Head of caudate nucleus (tissue), 42 donors: Measurements from ENCODE around the gene TEX14.
A peak's percentile ranks its signal among the peaks of the same experiment; 100 is the strongest.
"Not testable (repeated sequence)": the region's sequence is repeated elsewhere in the genome, so short reads cannot be mapped to it uniquely, and the experiment has no call there.

Experiments
- DNase-seq, 42 donors: peaks; one replicate each; pipeline versions ENCODE4 v3.0.0 to v3.0.0-alpha.2; 2020 to 2021; ENCODE audit warnings: mixed read lengths in 7 of 42
- intact Hi-C: fragments of 100-400 bp; cut with DNase I; formaldehyde crosslinking; loops from one replicate; pipeline ENCODE4 v1.15.0; 2022

The TEX14 gene

DNA sequence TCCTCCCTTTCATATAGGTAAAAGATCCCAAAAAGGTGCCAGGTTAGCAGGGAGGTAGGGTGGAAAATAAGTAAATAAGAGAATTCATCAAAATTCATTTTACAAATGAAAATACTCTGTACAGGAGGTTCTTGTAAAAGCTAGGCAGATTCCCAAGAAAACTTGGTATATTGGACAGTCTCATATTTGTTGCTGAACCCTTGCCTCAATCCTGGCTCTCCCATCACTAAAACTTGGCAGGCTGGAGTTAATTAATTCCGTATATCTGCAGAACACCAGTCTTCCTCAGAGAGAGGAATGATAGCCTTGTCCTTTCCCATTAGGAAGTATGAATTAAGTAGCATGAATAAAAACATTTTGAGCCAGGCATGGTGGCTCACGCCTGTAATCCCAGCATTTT is 111.2 kb downstream of the TEX14 start:
- intact Hi-C loops = loop anchor here (10.0 kb wide), 1 partner anchor 56 kb away; no protein-coding TSS in a partner anchor
- no peak for DNase-seq

DNA sequence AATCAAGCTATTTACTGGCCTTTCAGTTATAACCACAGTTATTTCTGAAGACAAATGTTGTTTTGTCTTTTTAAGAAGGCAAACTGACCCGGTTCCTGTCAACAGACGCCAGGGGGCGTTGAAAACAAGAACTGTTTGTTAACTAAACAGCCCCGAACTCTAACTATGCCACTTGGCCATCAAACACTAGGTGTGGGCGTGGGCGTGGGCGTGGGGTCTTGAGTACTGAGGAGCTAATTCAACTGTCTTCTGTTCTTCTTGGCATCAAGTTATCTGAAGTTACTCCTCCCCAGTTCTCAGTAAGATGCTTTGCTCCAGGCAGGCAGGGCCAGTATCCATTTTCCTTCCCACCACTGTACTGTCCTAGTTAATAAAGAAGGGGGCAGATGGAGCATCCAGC is 114.1 kb downstream of the TEX14 start:
- intact Hi-C loops = no loop called here
- peak; percentile 43 to 93 (median 83) for DNase-seq

DNA sequence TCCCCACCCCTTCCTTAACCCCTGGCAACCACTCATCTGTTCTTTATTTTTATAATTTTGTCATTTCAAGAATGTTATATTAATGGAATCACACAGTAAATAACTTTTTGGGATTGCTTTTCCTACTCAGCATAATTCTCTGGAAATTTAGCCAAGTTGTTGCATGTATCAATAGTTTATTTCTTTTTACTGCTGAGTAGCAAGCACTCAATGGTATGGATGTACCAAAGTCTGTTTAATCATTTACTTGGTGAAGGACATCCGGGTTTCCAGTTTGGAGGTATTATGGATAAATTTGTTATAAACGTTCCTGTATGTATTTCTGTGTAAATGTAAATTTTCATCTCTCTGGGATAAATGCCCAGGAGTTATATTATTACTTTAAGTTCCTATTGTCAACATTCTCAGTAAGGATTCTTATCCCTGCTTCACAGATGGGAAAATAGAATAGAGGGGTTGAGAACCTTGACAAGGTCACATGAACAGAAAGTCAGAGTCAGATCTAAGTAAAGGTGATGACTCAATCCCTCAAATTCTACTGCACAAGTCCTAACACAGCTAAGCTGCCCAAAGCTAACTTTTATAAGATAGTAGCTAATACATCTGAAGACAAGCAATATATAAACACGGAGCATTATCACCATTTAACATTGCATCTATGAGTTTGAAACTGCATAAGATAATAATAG is 115.0 kb downstream of the TEX14 start:
- intact Hi-C loops = no loop called here
- DNase-seq = no peak

DNA sequence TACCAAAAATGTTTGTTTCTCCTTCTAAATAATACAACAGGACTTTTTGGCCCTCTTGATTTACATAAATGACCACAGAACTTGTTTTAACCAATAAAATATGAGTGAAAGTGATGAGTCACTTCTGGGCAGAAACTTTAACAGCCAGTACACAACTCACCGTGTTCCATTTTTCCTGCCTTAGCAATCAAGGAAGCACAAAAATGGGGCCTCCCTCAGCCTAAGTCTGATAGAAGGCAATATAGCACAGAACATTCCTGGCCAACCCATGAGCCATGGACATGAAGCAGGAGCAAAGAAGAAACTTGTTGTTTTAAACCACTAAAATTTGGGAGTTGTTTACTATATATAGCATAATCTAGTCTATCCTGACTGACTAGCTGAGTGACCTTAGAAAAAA is 116.3 kb downstream of the TEX14 start:
- no peak for DNase-seq
- intact Hi-C loops = no loop called here

DNA sequence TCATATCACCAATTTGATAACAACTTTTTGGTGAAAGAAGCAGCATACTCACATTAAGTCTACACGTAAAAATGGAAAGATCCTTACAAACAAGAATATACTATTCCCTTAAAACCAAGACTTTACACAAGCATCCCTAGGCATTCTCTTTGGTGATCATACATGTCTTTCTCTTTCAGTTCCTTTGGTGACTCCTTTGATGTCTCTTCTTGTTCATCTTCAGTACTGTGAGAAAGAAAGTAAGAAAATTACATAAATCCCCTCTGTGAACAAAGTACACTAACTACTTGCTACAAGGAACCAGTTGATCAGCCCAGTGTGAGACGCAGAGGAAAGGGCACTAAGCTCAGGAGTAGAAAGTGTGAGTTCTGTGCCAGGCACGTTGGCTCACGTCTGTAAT is 117.8 kb downstream of the TEX14 start:
- intact Hi-C loops = no loop called here
- no peak for DNase-seq

DNA sequence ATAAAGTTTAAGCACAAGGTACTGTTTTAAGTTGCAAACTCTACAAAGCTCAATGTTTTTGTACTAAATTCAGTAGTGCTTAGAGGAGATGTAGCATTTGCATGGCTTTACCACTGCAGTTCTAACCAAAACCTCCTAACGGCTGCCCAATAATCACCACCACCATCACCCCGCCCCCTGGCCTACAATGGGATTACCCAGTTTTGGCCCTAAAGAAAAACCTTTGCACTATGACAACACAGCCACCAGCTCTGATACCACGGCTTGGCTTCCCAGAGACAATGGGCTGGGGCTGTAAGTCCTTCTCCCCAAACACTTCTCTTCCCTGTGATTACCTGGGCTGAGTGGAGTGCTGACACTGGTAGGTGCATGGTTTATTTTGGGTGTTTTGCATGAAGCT is 119.0 kb downstream of the TEX14 start:
- intact Hi-C loops = no loop called here
- DNase-seq = no peak

DNA sequence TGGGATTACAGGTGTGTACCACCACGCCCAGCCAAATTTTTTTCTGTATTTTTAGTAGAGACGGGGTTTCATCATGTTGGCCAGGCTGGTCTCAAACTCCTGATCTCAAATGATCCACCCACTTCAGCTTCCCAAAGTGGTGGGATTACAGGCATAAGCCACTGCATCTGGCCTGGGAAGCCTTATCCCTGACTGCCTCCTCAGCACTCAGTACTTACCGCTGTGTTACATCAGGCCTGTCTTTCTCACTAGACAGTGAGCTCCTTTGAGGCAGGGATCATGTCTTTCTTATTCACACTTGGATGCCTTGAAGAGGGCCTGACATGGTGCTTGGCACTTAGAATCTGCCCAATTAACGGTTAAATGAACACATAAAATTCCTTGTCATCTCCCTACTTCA is 121.1 kb downstream of the TEX14 start:
- no peak for DNase-seq
- intact Hi-C loops = no loop called here

DNA sequence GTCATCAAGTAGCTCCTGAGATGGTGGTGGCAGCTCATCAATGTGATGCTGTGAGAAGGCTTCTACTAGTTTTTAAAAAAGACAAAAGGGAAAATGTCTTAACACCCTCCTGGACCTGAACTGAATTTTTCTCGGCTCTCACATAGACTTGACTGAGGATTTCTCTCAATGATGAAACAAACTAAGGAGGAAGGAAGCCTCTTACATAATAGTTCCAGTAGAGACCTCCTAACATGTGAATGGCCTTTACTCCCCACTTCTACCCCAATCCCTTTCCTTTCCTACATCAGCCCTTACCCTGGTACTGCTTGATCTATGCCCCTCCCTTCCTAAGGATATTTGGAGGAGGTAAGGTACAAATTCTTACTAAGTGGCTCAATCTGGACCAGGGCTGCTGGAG is 122.6 kb downstream of the TEX14 start:
- no peak for DNase-seq
- intact Hi-C loops = no loop called here

DNA sequence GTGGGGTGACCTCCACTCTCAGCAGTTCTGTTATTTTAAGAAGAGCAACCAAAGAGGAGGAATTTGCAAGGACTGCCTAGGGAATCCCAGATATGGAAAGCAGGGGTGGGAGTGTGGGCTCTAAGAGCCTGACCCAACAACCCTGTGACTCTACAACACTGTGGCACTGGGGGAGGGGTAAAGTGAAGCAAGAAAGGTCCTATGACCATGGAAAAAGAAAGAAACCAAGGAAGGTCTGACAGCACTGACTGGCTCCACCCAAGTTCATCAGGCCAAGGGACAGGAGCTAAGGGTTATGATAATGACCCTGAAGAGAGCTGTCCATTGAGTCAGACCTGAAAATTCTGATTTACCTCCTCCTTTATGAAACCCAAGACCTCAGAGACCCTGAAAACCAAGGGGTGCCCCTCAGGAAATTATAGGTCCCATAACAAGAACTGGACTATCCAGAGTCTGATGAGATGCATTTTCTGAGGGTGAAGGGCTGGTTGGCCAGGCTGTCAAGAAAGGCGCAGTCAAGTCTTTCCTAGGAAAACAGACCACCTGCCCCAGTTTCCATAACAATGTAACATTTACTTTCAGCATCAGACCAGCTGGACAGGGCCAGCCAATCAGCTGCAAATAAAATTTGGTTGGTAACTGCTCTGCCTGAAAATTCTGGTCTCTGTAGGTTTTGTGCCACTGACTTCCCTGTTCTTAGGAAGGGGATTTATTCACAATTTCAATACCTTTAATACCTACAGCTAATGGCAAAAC is 123.6 kb downstream of the TEX14 start:
- DNase-seq = no peak
- intact Hi-C loops = no loop called here

DNA sequence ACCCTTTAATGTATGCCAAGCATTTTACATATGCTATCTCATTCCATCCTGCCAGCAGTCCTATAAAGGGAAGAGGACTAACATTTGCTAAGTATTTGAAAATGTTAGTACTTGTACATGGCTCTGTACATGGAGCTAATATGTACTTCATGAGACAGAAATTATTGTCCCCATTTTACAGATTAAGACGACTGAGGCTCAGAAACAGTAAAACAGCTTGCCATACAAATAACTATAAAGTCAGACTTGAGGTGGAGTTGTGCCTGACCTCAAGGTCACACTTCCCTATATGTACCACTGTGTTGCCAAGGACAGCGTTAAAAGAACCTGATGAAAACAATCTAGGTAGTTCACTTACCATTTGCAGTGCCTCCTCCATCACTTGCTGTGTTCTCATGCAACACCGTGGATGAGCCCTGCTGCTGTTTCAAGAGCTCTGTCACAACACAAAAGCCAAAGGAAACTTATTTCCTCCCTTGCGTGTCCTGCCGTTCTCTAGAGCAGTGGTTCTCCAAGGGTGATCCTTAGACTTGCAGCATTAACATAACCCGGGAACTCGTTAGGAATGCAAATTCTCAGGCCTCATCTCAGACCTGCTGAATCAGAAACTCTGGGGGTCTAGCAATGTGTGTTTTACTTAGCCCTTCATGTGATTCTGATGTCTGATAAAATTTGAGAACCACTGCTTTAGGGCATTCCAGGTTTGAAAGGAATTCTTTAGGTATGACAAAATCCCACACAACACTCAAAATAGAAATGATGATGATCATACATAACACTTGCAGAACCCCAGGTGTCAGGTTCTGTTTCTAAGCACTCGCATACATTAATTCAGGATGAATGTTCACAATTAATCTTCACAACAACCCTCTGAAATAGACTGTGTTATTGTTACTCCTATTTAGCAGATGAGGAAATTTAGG is 126.2 kb downstream of the TEX14 start:
- intact Hi-C loops = no loop called here
- no peak for DNase-seq

DNA sequence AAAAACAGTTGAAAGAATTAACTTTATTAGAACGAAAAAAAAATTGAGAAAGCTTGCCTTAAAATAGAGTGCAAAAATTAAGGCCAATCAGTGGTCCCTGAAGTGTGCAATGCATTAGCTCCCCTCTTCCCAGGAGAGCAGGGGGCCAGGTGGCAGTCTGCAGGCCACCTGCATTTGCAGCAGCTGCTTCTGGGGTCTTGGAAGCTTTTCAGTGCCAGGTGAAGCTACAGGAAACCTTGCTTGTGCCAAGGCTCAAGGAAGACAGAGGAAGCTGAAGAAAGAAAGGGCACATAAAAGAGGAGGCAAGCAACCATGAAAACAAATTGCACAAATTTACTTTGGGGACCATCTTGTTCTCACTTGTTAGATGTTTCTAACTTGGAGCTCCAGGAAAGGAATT is 126.9 kb downstream of the TEX14 start:
- DNase-seq = no peak
- intact Hi-C loops = no loop called here

DNA sequence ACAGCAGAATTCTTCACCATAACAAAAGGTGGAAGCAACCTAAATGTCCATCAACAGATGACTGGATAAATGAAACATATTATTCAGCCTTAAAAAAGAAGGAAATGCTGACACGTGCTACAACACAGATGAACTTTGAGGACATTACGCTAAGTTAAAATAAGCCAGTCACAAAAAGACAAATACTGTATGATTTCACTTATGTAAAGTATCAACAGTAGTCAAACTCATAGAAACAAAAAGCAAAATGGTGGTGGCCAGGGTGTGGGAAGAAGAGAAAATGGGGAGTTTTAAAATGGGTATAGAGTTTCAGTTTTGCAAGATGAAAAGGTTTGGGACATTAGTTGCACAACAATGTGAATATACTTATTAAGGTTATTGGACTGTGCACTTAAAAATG is 127.6 kb downstream of the TEX14 start:
- no peak for DNase-seq
- intact Hi-C loops = no loop called here

DNA sequence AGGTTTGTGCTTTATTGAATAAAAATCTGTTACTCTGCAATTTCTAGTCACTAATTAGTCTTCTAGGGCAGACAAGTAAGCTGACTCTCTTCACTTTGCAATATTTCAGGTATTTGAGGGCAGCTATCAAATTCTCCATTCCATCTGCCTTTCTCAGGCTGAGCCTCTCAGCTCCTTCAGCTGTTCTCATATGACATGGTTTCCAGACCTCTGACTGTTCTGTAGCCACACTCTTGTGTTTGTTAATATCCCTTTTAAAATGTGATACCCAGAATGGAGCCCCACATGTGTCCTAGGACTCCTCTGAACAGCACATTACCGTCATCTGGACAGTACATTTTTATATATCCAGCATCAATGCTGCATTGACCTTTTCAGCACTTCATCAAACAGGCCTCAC is 131.3 kb downstream of the TEX14 start:
- DNase-seq = no peak

DNA sequence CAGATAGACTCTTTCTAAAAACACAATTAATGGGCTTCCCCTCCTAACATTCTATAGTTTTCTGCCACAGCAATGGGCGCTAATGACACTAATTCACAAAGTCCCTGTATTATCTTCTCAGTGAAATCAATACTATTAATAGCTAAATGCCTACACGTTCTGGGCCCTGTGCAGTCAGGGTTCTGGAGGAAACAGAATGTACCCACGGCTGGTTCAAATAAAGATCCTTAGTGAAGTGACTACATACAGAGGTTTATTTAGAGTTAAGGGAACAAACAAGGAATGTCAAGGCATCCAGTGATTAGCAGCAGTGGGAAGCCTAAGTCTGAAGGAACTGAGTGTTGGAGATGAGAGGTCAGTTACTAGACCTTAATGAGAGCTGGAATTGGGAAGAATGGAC is 133.9 kb downstream of the TEX14 start:
- intact Hi-C loops = no loop called here
- DNase-seq = no peak

More for the DNA sequence above, 131.3 kb downstream of the TEX14 start:
- intact Hi-C loops = no loop called here

DNA sequence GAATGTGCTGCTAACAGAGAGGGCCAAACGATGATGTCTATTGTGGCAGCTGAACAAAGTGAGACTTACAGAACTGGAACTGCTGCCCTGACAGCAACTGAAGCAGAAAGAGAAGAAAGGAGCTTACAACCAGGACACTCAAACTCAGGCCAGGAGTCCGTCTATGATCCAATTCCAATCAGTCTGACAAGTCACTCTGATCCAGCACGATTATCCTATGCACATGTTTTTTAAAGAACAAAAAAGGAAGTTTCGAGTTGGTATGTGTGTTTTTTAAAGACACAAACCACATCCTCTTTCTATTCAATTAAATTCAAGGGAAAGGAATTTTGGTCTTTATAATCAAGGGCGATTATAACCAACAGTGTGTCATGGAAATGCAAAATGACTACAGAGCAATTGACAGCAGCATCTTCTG is 135.0 kb downstream of the TEX14 start:
- DNase-seq = peak in 23 of 42 donors; percentile 21 to 72 (median 48)
- intact Hi-C loops = no loop called here

DNA sequence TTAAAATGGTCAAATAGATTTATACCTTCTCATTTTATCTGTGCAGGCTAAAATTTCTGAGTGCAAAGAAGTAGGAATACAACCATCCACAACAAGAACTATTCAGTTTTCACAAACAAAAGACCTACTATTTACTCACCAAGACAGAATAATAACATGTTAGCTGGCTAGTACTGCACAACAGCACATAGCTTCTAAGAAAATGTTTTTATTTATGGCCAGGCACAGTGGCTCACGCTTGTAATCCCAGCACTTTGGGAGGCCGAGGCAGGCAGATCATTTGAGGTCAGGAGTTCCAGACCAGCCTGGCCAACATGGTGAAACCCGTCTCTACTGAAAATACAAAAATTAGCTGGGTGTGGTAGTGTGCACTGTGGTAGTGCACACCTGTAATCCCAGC is 136.7 kb downstream of the TEX14 start:
- intact Hi-C loops = not testable (repeated sequence)
- DNase-seq = peak in 31 of 42 donors; percentile 17 to 85 (median 55)

DNA sequence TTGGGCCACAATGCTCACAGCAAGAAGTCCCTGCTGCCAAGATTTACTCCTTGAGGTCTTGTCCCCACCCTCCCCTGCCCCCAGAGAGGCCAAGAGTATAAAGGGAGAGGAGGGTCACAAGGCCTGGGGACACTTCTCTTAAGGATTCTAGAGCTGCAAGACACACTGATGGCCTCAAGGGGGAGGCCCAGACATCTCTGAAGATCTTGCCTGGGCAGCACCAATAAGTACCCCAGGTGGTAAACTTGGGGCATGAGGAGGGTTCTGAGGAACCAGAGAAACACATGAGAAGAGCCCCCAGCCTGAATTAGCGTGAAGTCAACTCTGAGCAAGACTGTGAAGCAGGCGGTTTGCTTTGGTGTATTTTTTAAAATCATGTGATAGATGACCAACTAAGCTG is 150.6 kb downstream of the TEX14 start:
- peak in 5 of 42 donors; percentile 23 to 69 (median 41) for DNase-seq
- intact Hi-C loops = no loop called here

DNA sequence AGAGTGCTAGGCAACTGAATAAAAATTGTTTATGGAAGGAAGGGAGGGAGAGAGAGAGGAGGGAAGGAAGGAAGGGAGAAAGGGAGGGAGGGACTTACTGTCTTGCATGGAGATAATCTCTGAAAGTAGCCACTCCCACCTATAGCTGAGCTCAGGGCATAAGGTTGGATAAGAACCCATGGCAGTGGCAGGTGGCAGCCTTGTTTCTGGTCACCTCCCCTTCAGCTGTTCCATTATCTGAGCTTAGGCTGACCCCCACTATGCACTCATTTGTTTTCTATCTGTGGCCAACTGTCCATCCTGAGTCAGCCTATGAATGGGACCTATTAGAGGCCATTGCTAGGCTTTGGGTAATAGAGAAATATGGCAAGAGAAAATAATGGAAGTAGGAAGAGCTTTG is 152.1 kb downstream of the TEX14 start:
- DNase-seq = no peak
- intact Hi-C loops = no loop called here

DNA sequence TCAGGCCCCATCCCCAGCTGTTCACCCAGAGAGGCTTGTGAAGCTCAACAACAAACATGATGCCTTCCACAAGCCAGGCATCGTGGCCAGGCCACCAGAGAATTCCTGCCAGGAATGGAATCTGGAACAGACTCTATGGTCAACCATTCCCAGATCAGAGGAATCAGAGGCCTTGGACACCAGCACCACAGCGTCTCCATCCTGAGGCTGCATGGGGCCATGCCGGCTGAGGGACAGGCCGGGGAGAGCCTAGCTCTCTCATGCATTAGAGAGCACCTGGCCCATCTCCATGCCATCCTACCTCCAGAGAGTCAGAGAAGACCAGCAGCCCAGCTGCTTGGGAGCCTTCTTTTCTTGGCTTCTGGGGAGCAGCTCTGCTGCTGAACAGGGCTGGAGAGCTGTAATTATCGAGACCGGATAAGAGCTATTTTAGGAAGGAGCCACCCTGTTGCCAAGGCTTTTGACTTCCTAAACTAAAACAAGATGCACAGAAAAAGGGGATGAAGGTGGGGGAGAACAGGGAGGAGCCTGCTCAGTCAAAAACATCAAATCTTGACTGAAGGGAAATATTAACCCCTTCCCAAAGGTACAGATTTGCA is 152.9 kb downstream of the TEX14 start:
- intact Hi-C loops = no loop called here
- DNase-seq = peak in 1 of 42 donors; percentile 31
